GM18517 (cell line): ENCODE results near the gene XAB2.

Experiments
- ATAC-seq: cut with Tn5 transposase; IDR thresholded peaks from one replicate; pipeline ENCODE4 v1.9.1; 2021; ENCODE audit warnings: mild to moderate bottlenecking, moderate library complexity; ENCODE audit not compliant: unreplicated experiment

XAB2 gene

DNA sequence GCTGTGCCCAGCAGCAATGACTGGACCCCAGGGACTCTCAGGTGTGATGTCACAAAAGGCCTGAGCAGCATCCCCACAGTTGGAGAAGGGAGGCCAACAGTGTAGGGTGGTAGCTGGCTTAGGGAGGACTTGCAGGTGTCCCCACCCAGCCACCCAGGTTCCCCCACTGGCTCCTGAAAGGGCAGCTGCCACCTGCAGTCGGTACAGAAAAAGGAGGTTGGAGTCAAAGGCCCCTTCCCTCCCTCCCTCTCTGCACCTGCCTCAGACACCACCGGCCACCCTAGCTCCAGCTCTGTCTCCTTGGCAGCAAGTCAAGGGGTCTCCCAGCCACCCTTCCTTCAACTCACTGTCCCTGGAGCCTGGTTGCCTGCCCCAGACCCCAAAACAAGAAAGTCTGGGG is 4.4 kb upstream of the XAB2 start, which contains the start of gene PCP2:
Gene PCP2, minus strand, starts transcription at position 22 of the 400 bp plus-strand sequence. CDS start 262 bp downstream, outside the sequence.
- ATAC-seq: no peak

DNA sequence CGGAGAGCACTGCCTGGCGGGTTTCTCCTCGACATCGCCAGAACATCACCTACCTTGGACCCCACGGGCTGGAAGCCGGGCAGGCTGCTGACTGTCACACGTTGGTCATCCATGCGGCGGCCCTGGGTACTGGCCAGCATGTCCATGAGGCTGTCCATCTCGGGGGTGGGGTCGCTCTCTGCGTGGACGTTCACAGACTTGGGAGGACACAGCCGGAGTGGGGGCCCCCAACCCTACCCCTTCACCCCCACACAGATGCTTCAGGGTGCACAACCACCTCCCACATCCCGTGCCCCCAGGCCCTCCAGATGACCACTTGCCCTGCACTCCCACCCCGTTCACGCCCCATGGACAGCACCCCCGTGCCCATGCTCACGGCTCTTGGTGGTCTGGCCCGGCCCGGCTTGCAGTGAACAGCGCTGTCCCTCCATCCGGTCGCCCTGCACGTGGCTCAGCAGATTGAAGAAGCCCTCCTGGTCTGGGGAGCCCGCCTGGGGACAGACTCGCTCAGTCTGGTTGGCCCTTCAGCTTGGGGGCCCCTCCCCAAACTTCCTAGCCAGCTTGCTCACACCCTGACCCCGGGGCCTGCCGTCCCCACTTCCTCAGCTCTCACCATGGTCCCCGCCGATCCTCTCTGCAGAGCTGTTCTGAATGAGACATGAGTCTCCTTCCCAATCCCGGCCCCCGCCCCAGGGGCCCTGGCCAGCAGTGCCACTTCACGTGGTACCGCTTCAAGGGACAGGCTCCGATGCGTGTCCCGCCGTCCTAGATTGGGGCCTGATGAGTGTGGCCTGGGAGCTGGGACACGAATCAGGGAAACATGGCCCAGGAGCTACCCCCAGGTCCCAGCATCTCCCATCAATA is 3.2 kb upstream of the XAB2 start:
- ATAC-seq: no peak

DNA sequence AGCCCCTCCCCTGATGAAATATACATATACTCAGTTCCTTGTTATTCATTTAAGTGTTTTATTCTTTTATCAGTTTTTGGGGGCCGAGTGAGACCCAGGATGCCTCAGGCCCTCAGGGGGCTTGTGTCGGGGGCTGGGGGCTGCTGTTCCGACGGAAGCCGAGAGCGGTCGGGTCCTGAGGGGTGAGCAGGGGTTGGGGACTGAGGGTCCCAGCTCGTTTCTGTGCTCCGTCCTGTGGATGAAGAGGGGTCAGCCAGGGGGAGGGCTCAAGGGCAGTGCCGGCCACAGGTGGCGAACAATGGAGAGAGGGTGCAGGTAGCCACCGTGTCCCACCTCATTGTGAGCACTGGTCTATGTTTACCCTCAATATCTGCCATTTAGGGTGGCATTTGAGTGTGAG is 2.2 kb upstream of the XAB2 start:
- ATAC-seq: no peak

DNA sequence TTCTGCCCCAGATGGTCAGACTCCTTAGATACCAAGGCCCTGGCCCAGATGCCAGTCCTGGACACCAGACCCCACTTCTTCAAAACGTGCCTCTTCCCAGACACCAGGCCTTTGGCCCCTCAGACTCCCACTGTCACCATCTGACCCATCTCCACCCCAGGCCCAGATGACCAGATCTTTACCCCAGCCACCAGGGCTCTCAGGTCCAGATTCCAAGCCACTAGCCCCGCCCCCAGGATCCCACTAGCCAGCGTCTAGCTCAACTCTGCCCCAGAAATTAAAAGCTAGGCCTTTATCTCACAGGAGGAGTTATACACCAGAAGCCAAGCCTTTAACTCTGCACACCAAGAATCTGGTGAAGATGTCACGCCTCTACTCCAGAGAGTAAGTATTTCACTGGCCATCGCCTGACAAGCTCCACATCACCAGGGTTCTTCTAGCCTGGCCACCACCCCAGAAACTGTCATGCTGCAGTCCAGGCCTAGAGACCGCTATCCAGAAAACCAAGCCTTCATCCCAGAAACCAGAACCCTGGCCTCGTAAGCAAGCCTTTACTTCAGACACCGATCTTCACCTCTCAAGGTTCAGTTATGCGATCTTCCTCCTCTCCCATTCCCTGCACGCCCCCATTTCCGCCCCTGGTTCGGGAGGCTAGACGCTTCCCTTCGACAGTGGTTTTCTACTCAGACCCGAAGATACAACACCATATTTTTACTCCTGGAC is 595 bp downstream of the XAB2 start:
- no peak for ATAC-seq

DNA sequence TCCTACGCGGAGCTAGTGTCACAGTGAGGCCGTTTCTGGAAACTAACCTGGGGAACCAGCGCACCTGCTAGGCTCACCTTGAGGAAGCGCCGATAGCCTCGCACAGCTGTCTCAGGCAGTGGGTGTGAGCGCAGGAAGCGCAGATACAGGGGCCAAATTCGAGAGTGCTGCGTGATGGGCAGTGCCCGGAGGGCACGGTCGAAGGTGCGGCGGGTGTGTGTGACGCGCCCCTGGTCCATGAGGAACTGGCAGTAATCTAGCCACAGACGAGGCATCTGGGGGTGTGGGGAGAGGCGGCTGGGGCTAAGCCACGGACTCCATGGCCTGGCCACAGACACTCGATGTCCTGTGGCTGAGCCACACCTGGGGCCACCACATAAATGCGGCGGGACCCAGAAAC is 2.2 kb downstream of the XAB2 start:
- ATAC-seq: no peak

DNA sequence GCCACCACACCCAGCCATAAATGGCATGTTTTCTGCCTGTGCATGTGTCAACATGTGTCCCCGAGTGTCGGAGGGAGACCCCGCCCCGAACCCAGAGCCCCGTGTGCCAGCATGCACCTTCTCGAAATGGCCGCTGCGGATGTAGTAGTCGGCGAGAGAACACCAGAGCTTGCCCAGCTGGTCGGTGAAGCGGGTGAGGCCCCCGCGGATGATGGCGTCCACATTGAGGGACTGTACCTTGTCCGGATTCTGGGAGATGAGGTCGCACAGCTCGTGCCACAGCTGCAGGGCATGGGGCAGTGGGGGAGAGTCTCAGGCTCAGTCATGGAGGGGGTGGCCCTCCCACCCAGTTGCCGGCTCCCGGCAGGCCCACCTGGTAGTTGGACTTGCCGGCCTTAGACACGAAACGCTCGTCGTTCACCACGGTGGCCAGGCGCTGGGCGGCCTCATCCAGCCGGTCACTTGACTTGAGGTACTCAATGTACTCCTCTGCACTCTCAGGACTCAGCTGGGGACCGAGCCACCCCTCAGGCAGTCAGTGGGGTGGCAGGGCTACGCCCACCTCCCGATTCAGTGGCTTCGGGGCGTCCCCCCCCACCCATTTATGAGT is 3.5 kb downstream of the XAB2 start:
- ATAC-seq: no peak

DNA sequence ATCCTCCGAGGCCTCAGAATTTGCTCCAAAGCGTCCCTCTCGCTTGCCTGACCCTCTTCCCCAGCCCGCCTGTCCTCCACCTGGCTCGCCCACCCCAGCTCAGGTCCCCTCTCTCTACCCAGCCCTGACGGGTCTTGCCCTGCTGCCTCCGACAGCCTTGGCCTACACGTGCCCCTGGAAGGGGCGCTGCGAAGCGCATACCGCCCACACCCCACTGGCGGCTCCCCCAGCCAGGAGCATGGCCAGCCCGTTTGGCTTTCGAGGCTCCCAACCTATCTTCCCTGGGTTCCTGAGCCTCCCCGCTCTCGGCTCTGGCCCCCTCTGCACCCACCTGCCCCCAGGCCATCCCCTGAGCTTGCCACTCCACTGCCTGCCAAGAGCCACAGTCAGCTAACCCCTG is 4.5 kb downstream of the XAB2 start:
- no peak for ATAC-seq

DNA sequence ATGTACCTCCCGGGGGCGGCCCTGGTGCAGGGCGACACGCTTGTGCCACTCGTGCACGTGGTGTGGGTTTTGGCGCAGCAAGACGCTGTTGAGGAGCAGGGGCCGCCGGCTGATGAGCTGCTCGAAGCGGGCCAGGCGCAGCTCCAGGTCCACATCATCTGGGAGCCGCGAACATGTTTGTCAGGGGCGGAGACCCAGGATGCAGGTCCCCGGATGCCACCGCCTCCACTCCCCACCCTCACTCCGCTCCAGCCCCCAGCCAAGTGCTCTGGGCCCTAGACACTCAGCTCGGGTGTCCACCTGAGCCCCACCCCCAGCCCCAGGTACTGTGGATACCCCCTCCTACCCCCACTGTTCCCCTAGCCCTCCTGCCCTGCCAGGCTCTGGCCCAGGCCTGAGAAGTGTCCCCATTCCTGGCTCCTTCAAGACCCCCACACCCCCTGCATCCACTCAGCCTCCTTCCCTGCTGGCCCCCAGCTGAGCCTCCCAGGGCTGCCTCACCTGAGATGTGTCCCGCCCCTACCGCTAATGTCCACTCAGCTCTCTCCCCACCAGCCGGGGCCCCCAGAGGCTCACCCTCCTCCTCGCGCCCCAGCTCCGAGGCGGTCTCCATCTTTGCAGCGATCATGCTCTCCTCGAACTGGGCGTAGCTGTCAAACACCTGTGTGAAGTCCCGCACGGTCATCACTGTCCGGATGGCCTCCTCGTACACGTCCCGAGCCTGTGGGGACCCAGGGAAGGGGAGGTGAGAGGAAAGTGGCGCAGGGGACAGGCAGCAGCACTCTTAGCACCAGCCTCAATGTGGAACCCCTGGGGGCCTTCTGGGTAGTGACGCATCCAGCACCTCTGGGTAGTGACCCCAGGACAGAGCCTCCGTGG is 5.4 kb downstream of the XAB2 start:
- ATAC-seq: no peak

DNA sequence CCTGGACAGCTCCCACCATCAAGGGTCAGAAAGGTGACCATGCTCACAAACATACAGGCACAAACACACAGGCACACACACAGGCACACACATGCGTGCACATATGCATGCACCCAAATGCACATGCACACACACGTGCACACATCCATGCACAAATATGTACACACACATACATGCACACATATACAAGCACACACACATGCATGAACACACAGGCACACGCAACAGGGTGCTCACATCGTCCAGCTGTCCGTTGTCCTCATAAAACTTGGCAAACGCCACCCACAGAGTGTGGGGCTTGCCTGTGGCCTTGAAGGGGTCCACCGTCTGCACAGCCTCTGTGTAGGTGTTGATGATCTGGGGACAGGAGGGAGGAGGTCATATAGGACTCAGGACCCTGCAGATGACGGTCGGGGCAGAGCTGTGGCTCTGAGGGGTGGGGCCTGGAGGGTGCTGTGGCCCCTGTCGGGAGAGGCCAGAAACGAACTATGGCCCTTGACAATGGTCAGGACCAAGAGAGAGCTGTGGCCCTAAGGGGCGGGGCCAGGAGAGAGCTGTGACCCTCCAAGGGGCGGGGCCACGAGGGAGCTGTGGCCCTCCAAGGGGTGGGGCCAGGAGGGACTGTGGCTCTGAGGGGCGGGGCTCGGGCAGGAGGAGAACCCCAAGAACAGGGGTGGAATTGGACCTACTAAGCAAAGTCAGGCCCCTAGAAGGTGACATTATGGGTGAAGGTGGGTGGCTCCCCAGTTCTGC is 6.2 kb downstream of the XAB2 start:
- ATAC-seq: no peak

DNA sequence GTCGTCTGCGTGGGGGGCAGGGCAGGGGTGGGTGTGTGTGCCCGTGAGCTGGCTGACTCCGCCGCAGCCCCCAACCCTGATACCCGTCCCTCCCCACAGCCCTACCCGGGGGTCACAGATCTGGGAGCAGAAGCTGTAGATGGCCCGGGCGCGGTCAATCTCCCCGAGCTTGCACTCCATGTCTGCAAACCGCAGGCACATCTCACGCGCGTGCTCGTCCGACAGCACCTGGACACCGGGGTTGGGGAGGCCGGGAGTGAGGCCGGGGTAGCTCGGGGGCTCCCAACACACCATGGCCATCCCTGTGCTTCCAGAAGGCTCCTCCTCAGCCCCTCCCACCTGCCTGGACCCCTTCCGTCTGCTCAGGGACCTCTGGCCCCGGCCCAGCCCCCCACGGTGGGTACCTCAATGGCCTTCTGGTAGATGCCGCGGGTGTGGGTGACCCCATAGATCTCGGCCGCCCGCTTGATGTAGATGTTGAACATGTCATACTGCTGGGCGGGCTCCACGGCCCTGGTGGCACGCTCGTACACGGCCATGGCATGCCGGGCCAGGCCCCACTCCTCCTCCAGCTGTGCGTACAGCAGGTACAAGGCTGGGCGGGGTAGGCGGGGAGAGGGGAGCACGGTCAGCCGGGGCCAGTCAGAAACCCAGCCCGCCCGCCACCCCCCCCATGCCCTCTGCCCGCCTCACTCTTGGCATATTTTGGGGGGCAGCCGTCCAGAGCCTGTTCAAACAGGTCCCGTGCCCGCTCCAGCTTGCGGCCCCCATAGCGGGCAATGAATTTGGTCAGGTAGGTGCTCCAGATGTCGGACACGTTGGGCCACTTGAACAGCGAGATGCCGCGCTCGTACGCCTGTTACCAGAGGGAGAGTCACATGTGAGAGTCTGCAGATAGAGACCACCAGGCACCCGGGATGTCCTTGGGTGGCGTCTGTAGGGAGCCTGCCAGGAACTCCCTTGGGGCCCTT is 8.6 kb downstream of the XAB2 start:
- ATAC-seq: no peak

DNA sequence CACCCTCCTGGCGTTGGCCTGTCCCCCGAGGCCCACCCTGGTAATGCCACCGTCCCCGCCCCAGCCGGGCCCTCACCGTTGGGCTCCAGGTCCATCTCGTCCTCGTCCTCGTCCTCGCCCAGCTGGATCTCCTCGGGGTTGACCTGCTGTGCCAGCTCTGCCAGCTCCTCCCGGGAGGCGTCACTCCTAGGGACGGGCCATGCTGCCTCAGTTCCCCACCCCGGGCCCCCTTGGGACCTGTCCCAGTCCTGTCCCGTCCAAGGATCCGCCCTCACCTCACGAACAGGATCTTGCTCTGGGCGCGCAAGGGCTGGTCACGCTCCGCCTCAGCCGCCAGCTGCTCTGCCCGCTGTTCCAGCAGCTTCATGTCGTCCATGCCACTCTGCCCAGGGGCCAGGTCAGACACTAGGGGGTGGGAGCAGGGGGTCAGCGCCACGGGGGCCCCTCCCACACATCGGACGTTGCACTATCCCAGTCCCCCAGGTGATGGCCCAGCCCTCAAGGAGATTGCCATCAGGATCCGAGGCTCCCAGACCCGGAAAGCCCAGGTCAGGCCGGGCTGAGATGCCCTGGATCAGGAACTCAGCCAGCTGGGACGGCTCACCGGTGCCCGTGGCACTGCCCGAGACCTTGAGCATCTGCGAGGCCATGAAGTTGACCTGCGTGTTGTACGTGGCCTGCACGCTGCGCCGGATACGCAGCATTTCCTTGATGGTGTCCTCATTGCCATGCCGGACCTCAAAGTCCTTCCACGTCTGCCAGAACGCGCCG is 9.5 kb downstream of the XAB2 start:
- no peak for ATAC-seq

DNA sequence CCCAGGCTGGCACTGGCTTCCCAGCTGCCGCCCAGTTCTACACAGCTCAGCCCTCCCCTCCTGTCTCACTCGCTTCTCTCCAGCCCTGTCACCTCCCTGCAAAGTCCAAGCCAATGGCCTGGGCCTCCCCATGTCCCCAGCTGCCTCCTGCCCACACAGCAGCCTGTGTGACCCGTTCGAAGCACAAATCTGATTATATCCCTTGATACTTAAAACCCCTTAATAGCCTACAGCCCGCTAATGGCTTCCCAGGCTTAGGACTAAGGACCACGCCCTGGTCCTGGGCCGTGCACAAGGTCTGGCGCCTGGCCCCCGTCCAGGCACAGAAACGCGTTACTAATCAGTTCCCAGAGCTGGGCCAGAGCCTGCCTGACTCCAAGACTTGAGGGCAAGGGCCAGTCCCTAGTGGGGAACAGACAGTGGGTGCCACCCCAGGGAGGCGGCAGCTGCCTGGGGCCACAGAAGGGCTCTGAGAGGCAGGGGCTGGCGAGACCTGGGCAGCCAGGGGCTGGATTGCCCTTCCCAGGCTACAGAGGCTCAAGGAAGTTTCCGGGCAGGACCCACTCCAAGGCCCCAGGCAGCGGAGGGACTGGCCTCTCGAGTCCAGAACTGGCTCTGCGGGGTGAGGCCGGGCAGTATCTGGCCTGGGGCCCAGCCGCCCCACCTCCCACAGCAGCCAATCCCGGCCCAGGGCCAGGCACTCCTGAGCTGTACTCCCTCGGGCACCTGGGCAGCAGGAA is 10.4 kb downstream of the XAB2 start:
- no peak for ATAC-seq

DNA sequence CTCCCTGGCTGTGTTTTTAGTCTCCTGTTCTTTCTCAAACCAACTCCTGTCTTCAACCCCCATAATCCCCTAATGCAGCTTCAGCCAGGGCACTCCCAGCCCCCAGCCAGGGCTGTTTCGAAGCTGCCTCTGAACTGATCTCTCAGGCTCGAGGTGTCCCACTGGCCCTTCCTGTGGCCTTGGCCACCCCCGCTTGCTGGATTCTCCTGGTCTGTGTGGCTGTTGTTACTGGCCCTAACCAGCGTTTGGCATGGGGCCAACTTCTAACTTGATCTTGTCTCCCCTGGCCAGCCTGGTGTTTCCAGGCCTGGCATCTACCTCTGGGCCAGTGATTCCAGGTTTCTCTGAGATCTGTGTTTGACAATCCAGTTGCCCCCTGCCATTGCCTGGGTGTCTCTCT is 11.0 kb downstream of the XAB2 start:
- no peak for ATAC-seq

DNA sequence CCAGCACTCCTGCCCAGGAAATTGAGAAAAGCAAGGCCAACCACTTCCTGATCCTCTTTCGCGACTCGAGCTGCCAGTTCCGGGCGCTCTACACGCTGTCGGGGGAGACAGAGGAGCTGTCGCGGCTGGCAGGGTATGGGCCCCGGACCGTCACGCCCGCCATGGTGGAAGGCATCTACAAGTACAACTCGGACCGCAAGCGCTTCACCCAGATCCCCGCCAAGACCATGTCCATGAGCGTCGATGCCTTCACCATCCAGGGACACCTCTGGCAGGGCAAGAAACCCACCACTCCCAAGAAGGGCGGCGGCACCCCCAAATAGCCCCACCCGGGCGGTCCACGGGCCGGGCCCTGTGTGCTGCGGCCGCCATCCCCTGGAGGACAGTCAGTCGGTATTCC is 11.6 kb downstream of the XAB2 start:
- no peak for ATAC-seq

DNA sequence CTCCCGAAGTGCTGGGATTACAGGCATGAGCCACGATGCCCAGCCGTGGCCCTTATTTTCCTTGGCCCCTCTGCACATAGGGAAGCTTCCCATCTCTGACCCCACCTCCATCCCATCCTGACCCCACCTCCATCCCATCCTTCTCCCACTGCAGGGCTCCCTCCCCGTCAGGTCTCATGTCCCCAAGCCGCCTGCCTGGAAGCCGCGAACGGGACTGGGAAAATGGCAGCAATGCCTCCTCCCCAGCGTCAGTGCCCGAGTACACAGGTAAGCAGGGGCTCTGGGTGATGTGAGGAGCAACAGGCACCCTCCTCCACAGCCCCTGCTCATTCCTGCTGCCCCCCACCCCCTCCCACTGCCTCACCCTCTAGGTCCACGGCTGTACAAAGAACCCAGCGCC is 12.2 kb downstream of the XAB2 start:
- ATAC-seq: no peak

DNA sequence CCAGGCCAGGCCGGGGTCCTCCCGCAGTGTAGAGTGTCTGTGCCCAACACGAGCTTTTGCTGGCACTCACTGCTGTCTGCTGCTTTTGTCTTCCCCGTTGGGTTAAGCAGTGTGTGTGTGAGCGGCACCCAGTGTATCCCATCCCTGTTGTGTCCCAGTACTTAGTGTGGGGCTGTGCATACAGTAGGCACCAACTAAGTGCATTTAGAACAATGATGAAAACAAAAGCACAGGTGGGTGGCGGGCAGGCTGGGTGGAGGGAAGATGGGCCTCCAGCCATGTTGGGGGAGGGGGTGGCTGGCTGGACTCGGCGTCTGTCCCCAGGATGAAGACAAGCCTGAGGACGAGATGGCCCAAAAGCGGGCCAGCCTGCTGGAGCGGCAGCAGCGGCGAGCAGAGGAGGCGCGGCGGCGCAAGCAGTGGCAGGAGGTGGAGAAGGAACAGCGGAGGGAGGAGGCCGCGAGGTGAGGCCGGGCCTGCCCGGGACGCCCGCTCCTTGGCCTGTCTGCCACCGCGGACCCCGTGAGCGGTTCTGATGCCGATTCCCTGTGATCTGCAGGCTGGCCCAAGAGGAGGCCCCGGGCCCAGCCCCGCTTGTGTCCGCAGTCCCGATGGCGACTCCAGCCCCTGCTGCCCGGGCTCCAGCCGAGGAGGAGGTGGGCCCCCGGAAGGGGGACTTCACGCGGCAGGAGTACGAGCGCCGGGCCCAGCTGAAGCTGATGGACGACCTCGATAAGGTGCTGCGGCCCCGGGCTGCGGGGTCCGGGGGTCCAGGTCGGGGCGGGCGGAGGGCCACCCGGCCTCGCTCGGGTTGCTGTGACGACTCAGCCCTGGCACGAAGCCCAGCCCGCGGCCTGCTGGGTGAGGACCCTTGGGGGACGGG is 14.2 kb downstream of the XAB2 start:
- no peak for ATAC-seq
